ENCODE results near the gene LMAN1.

The LMAN1 gene

GRCh38 chr18:59340312-59340711 lies 18.8 kb downstream of the LMAN1 start:
- no peak overlapping the region for H3K9ac ChIP-seq (ENCODE audit: low read depth in 1 of 2, low read length in 2 of 2)
- H3K9me3 ChIP-seq (ENCODE audit: control insufficient read depth in 1 of 2, low read length in 2 of 2) = peaks cover 0 to 8% of the 10 kb centered on the region in 2 donors
- no peak overlapping the region for H3K27ac ChIP-seq (ENCODE audit: low read depth, low read length)
- H3K36me3 ChIP-seq (ENCODE audit: control insufficient read depth in 1 of 2, insufficient read depth in 2 of 2, low read length in 2 of 2) = peaks cover 37 to 57% of the 10 kb centered on the region in 2 donors
- no peaks in the 10 kb centered on the region for H3K27me3 ChIP-seq (ENCODE audit: control insufficient read depth in 1 of 2, insufficient read depth in 2 of 2, low read length in 2 of 2)
- H3K4me3 ChIP-seq (ENCODE audit: low read depth in 1 of 2, low read length in 2 of 2) = no peak overlapping the region
- H3K4me1 ChIP-seq (ENCODE audit: control insufficient read depth in 1 of 2, insufficient read depth in 2 of 2, low read length in 2 of 2) = no peaks in the 10 kb centered on the region

GRCh38 chr18:59332986-59333385 lies 26.1 kb downstream of the LMAN1 start:
- no peaks in the 10 kb centered on the region for H3K4me1 ChIP-seq (ENCODE audit: control insufficient read depth in 1 of 2, insufficient read depth in 2 of 2, low read length in 2 of 2)
- no peak overlapping the region for H3K27ac ChIP-seq (ENCODE audit: low read depth, low read length)
- H3K36me3 ChIP-seq (ENCODE audit: control insufficient read depth in 1 of 2, insufficient read depth in 2 of 2, low read length in 2 of 2) = peaks cover 37 to 51% of the 10 kb centered on the region in 2 donors
- no peaks in the 10 kb centered on the region for H3K27me3 ChIP-seq (ENCODE audit: control insufficient read depth in 1 of 2, insufficient read depth in 2 of 2, low read length in 2 of 2)
- no peak overlapping the region for H3K4me3 ChIP-seq (ENCODE audit: low read depth in 1 of 2, low read length in 2 of 2)
- no peaks in the 10 kb centered on the region for H3K9me3 ChIP-seq (ENCODE audit: control insufficient read depth in 1 of 2, low read length in 2 of 2)
- no peak overlapping the region for H3K9ac ChIP-seq (ENCODE audit: low read depth in 1 of 2, low read length in 2 of 2)

GRCh38 chr18:59328683-59329082 lies 30.4 kb downstream of the LMAN1 start:
- Histone ChIP-seq H3K36me3 (ENCODE audit: control insufficient read depth in 1 of 2, insufficient read depth in 2 of 2, low read length in 2 of 2) (peaks cover 30 to 53% of the 10 kb centered on the region in 2 donors), H3K4me3 (ENCODE audit: low read depth in 1 of 2, low read length in 2 of 2) (no peak overlapping the region)

GRCh38 chr18:59325965-59326364 lies 33.1 kb downstream of the LMAN1 start:
- no peak overlapping the region for H3K9ac ChIP-seq (ENCODE audit: low read depth in 1 of 2, low read length in 2 of 2)
- H3K4me3 ChIP-seq (ENCODE audit: low read depth in 1 of 2, low read length in 2 of 2) = no peak overlapping the region
- H3K4me1 ChIP-seq (ENCODE audit: control insufficient read depth in 1 of 2, insufficient read depth in 2 of 2, low read length in 2 of 2) = no peaks in the 10 kb centered on the region
- H3K27ac ChIP-seq (ENCODE audit: low read depth, low read length) = no peak overlapping the region
- no peaks in the 10 kb centered on the region for H3K9me3 ChIP-seq (ENCODE audit: control insufficient read depth in 1 of 2, low read length in 2 of 2)
- H3K27me3 ChIP-seq (ENCODE audit: control insufficient read depth in 1 of 2, insufficient read depth in 2 of 2, low read length in 2 of 2) = no peaks in the 10 kb centered on the region
- H3K36me3 ChIP-seq (ENCODE audit: control insufficient read depth in 1 of 2, insufficient read depth in 2 of 2, low read length in 2 of 2) = peaks cover 14 to 35% of the 10 kb centered on the region in 2 donors

More at GRCh38 chr18:59328683-59329082, 30.4 kb downstream of the LMAN1 start:
- Histone ChIP-seq H3K9me3 (ENCODE audit: control insufficient read depth in 1 of 2, low read length in 2 of 2) (no peaks in the 10 kb centered on the region), H3K4me1 (ENCODE audit: control insufficient read depth in 1 of 2, insufficient read depth in 2 of 2, low read length in 2 of 2) (no peaks in the 10 kb centered on the region), H3K27me3 (ENCODE audit: control insufficient read depth in 1 of 2, insufficient read depth in 2 of 2, low read length in 2 of 2) (no peaks in the 10 kb centered on the region), H3K27ac (ENCODE audit: low read depth, low read length) (no peak overlapping the region), H3K9ac (ENCODE audit: low read depth in 1 of 2, low read length in 2 of 2) (no peak overlapping the region)

GRCh38 chr18:59324623-59324971 lies 34.5 kb downstream of the LMAN1 start:
- Histone ChIP-seq H3K27ac (ENCODE audit: low read depth, low read length) (no peak overlapping the region), H3K4me1 (ENCODE audit: control insufficient read depth in 1 of 2, insufficient read depth in 2 of 2, low read length in 2 of 2) (no peaks in the 10 kb centered on the region), H3K4me3 (ENCODE audit: low read depth in 1 of 2, low read length in 2 of 2) (no peak overlapping the region), H3K9me3 (ENCODE audit: control insufficient read depth in 1 of 2, low read length in 2 of 2) (no peaks in the 10 kb centered on the region), H3K27me3 (ENCODE audit: control insufficient read depth in 1 of 2, insufficient read depth in 2 of 2, low read length in 2 of 2) (no peaks in the 10 kb centered on the region), H3K36me3 (ENCODE audit: control insufficient read depth in 1 of 2, insufficient read depth in 2 of 2, low read length in 2 of 2) (peaks cover 14 to 26% of the 10 kb centered on the region in 2 donors), H3K9ac (ENCODE audit: low read depth in 1 of 2, low read length in 2 of 2) (no peak overlapping the region)

GRCh38 chr18:59323931-59324622 lies 35.0 kb downstream of the LMAN1 start:
- no peaks in the 10 kb centered on the region for H3K27me3 ChIP-seq (ENCODE audit: control insufficient read depth in 1 of 2, insufficient read depth in 2 of 2, low read length in 2 of 2)

GRCh38 chr18:59318460-59319050 lies 40.5 kb downstream of the LMAN1 start, which contains the start of gene CPLX4:
Gene CPLX4, minus strand, starts transcription at chr18:59318649. Its CDS starts 187 bp downstream, at chr18:59318462.
- Histone ChIP-seq H3K4me3 (ENCODE audit: low read depth in 1 of 2, low read length in 2 of 2) (no peak within 1 kb of the TSS), H3K27ac (ENCODE audit: low read depth, low read length) (no peak within 1 kb of the TSS), H3K9ac (ENCODE audit: low read depth in 1 of 2, low read length in 2 of 2) (no peak within 1 kb of the TSS), H3K4me1 (ENCODE audit: control insufficient read depth in 1 of 2, insufficient read depth in 2 of 2, low read length in 2 of 2) (no peaks in the 10 kb centered on the region), H3K36me3 (ENCODE audit: control insufficient read depth in 1 of 2, insufficient read depth in 2 of 2, low read length in 2 of 2) (no peaks in the 10 kb centered on the region), H3K27me3 (ENCODE audit: control insufficient read depth in 1 of 2, insufficient read depth in 2 of 2, low read length in 2 of 2) (peaks cover 0 to 10% of the 10 kb centered on the region in 2 donors), H3K9me3 (ENCODE audit: control insufficient read depth in 1 of 2, low read length in 2 of 2) (no peaks in the 10 kb centered on the region)

More at GRCh38 chr18:59323931-59324622, 35.0 kb downstream of the LMAN1 start:
- Histone ChIP-seq H3K4me1 (ENCODE audit: control insufficient read depth in 1 of 2, insufficient read depth in 2 of 2, low read length in 2 of 2) (no peaks in the 10 kb centered on the region), H3K4me3 (ENCODE audit: low read depth in 1 of 2, low read length in 2 of 2) (no peak overlapping the region), H3K9me3 (ENCODE audit: control insufficient read depth in 1 of 2, low read length in 2 of 2) (no peaks in the 10 kb centered on the region), H3K27ac (ENCODE audit: low read depth, low read length) (no peak overlapping the region), H3K9ac (ENCODE audit: low read depth in 1 of 2, low read length in 2 of 2) (no peak overlapping the region), H3K36me3 (ENCODE audit: control insufficient read depth in 1 of 2, insufficient read depth in 2 of 2, low read length in 2 of 2) (peaks cover 10 to 24% of the 10 kb centered on the region in 2 donors)

- Histone ChIP-seq H3K27me3 (ENCODE audit: control insufficient read depth in 1 of 2, insufficient read depth in 2 of 2, low read length in 2 of 2) (peaks cover 9 to 23% of the 10 kb centered on the region in 2 donors), H3K4me1 (ENCODE audit: control insufficient read depth in 1 of 2, insufficient read depth in 2 of 2, low read length in 2 of 2) (peaks cover 6% of the 10 kb centered on the region in 2 donors), H3K9ac (ENCODE audit: low read depth in 1 of 2, low read length in 2 of 2) (no peak overlapping the region), H3K36me3 (ENCODE audit: control insufficient read depth in 1 of 2, insufficient read depth in 2 of 2, low read length in 2 of 2) (no peaks in the 10 kb centered on the region), H3K9me3 (ENCODE audit: control insufficient read depth in 1 of 2, low read length in 2 of 2) (no peaks in the 10 kb centered on the region), H3K27ac (ENCODE audit: low read depth, low read length) (no peak overlapping the region), H3K4me3 (ENCODE audit: low read depth in 1 of 2, low read length in 2 of 2) (no peak overlapping the region)
Observed at GRCh38 chr18:59311631-59312030, 47.4 kb downstream of the LMAN1 start.

GRCh38 chr18:59308938-59309260 lies 50.2 kb downstream of the LMAN1 start:
- no peak overlapping the region for H3K9ac ChIP-seq (ENCODE audit: low read depth in 1 of 2, low read length in 2 of 2)
- no peak overlapping the region for H3K27ac ChIP-seq (ENCODE audit: low read depth, low read length)
- peaks cover 6% of the 10 kb centered on the region in 2 donors for H3K4me1 ChIP-seq (ENCODE audit: control insufficient read depth in 1 of 2, insufficient read depth in 2 of 2, low read length in 2 of 2)
- H3K27me3 ChIP-seq (ENCODE audit: control insufficient read depth in 1 of 2, insufficient read depth in 2 of 2, low read length in 2 of 2) = peaks cover 9 to 28% of the 10 kb centered on the region in 2 donors
- H3K4me3 ChIP-seq (ENCODE audit: low read depth in 1 of 2, low read length in 2 of 2) = peak overlapping the region; percentile 26 to 61
- no peaks in the 10 kb centered on the region for H3K36me3 ChIP-seq (ENCODE audit: control insufficient read depth in 1 of 2, insufficient read depth in 2 of 2, low read length in 2 of 2)
- no peaks in the 10 kb centered on the region for H3K9me3 ChIP-seq (ENCODE audit: control insufficient read depth in 1 of 2, low read length in 2 of 2)

GRCh38 chr18:59308248-59308937 lies 50.7 kb downstream of the LMAN1 start:
- Histone ChIP-seq H3K4me1 (ENCODE audit: control insufficient read depth in 1 of 2, insufficient read depth in 2 of 2, low read length in 2 of 2) (peaks cover 6% of the 10 kb centered on the region in 2 donors), H3K27me3 (ENCODE audit: control insufficient read depth in 1 of 2, insufficient read depth in 2 of 2, low read length in 2 of 2) (peaks cover 9 to 33% of the 10 kb centered on the region in 2 donors), H3K9ac (ENCODE audit: low read depth in 1 of 2, low read length in 2 of 2) (no peak overlapping the region), H3K27ac (ENCODE audit: low read depth, low read length) (no peak overlapping the region), H3K36me3 (ENCODE audit: control insufficient read depth in 1 of 2, insufficient read depth in 2 of 2, low read length in 2 of 2) (no peaks in the 10 kb centered on the region), H3K9me3 (ENCODE audit: control insufficient read depth in 1 of 2, low read length in 2 of 2) (no peaks in the 10 kb centered on the region), H3K4me3 (ENCODE audit: low read depth in 1 of 2, low read length in 2 of 2) (peak overlapping the region; percentile 26 to 61)
